Tongue (tissue), 2 donors: ENCODE data around the gene RAMACL. TPM values are rescaled to one million over a fixed set of nuclear protein-coding genes. Genes with fewer than 3 reads are reported as not detected.
A peak's percentile ranks its signal among the peaks of the same experiment; 100 is the strongest.

Source experiments
- DNase-seq: peaks from one replicate; pipeline ENCODE4 v3.0.0-alpha.2; 2015
- total RNA-seq: library from RNA; depleted of rRNA; stranded (reverse); fragments of >200 nt; gene quantifications from one replicate; pipeline ENCODE4 v1.2.3, GENCODE V29; 2014

The RAMACL gene
- total RNA-seq, 1 donor from 2014 or later = 3.4 TPM

- DNase-seq = no peak
Observed at GRCh38 chr6:166573511-166574216, 12.8 kb downstream of the RAMACL start.

- peak; percentile 68 for DNase-seq
Observed at GRCh38 chr6:166572370-166573261, 13.9 kb downstream of the RAMACL start.

- DNase-seq = no peak
Observed at GRCh38 chr6:166570929-166571713, 15.4 kb downstream of the RAMACL start.

GRCh38 chr6:166569206-166569605, 17.3 kb downstream of the RAMACL start:
- no peak for DNase-seq

- DNase-seq = no peak
Observed at GRCh38 chr6:166567813-166568212, 18.7 kb downstream of the RAMACL start.

- DNase-seq = peak; percentile 62
Observed at GRCh38 chr6:166567107-166567506, 19.4 kb downstream of the RAMACL start.

- no peak for DNase-seq
Observed at GRCh38 chr6:166566026-166567011, 20.2 kb downstream of the RAMACL start.

- DNase-seq = peak; percentile 74
Observed at GRCh38 chr6:166565084-166565967, 21.2 kb downstream of the RAMACL start.

- DNase-seq = peak; percentile 41
Observed at GRCh38 chr6:166563805-166564204, 22.7 kb downstream of the RAMACL start.

- DNase-seq = no peak
Observed at GRCh38 chr6:166563200-166563599, 23.3 kb downstream of the RAMACL start.

- no peak for DNase-seq
Observed at GRCh38 chr6:166562726-166563125, 23.8 kb downstream of the RAMACL start.

GRCh38 chr6:166561771-166562359, 24.6 kb downstream of the RAMACL start:
- DNase-seq = peak; percentile 63

GRCh38 chr6:166560222-166560621, 26.3 kb downstream of the RAMACL start:
- DNase-seq = no peak

GRCh38 chr6:166559662-166560061, 26.8 kb downstream of the RAMACL start:
- DNase-seq = no peak

GRCh38 chr6:166559211-166559610, 27.3 kb downstream of the RAMACL start:
- no peak for DNase-seq

GRCh38 chr6:166558156-166559005, 28.1 kb downstream of the RAMACL start:
- DNase-seq = no peak

GRCh38 chr6:166556863-166557322, 29.6 kb downstream of the RAMACL start:
- DNase-seq = peak; percentile 95

GRCh38 chr6:166556336-166556735, 30.1 kb downstream of the RAMACL start:
- no peak for DNase-seq

- no peak for DNase-seq
Observed at GRCh38 chr6:166555086-166555485, 31.4 kb downstream of the RAMACL start.
